Activated naive CD8-positive, alpha-beta T cell (primary cell): ENCODE measurements around the gene CEP95.
"Not testable (repeated sequence)": the region's sequence is repeated elsewhere in the genome, so short reads cannot be mapped to it uniquely, and the experiment has no call there.

Experiments
- H3K27ac Mint-ChIP-seq: one replicate; pipeline ENCODE4 v1.8.0; 2021; ENCODE audit warnings: mixed read lengths
- H3K27me3 Mint-ChIP-seq: one replicate; pipeline ENCODE4 v1.8.0; 2021; ENCODE audit warnings: mixed read lengths
- H3K36me3 Mint-ChIP-seq: one replicate; pipeline ENCODE4 v1.8.0; 2021; ENCODE audit warnings: mixed read lengths
- H3K4me1 Mint-ChIP-seq: one replicate; pipeline ENCODE4 v1.8.0; 2021; ENCODE audit warnings: low read depth, mixed read lengths
- H3K4me3 Mint-ChIP-seq: one replicate; pipeline ENCODE4 v1.8.0; 2021; ENCODE audit warnings: mild to moderate bottlenecking, mixed read lengths
- H3K9me3 Mint-ChIP-seq: one replicate; pipeline ENCODE4 v1.8.0; 2021; ENCODE audit warnings: low read depth, mixed read lengths

The CEP95 gene

DNA sequence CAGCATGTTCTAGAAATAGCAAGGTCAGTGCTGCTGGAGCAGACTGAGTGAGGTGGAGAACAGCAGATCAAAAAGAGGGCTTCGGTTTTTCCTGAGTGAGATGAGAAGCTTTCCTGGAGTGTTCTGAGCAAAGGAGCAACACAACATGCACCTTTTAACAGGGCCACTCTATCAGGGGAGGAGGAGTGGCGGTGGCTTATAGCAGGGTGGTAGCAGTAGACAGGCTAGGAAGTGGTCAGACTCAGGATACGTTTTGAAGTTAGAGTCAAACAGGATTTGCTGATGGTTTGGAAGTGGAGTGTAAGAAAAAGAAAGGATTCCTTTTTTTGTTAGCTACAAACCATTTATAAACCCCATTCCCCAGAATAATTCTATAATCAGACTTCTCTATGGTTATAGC is 22.4 kb upstream of the CEP95 start:
- H3K4me3 Mint-ChIP-seq: no peak overlapping the region
- H3K27ac Mint-ChIP-seq: no peak overlapping the region
- H3K27me3 Mint-ChIP-seq: no peaks in the 10 kb centered on the region

DNA sequence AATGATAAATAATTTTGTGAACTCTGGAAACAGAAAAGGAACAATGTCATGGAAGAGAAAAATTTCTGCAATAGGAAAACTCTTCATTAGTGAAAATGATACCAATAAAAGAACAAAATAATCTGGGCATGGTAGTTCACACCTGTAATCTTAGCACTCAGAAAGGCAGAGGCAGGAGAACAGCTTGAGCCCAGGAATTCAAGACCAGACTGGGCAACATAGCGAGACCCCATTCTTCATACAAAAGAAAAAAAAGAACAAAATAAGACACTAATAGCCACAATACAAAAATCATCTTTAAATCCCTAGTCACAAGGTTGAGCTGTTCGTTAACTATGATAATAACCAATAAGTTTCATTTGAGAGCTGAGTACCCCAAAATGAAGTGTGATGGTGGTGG is 18.5 kb upstream of the CEP95 start:
- H3K4me1 Mint-ChIP-seq: peaks cover 23% of the 10 kb centered on the region
- H3K4me3 Mint-ChIP-seq: no peak overlapping the region
- peaks cover 24% of the 10 kb centered on the region for H3K36me3 Mint-ChIP-seq
- no peaks in the 10 kb centered on the region for H3K27me3 Mint-ChIP-seq
- no peak overlapping the region for H3K27ac Mint-ChIP-seq
- H3K9me3 Mint-ChIP-seq: no peaks in the 10 kb centered on the region

More for the DNA sequence above, 22.4 kb upstream of the CEP95 start:
- H3K4me1 Mint-ChIP-seq: peaks cover 13% of the 10 kb centered on the region
- H3K36me3 Mint-ChIP-seq: peaks cover 11% of the 10 kb centered on the region
- no peaks in the 10 kb centered on the region for H3K9me3 Mint-ChIP-seq

DNA sequence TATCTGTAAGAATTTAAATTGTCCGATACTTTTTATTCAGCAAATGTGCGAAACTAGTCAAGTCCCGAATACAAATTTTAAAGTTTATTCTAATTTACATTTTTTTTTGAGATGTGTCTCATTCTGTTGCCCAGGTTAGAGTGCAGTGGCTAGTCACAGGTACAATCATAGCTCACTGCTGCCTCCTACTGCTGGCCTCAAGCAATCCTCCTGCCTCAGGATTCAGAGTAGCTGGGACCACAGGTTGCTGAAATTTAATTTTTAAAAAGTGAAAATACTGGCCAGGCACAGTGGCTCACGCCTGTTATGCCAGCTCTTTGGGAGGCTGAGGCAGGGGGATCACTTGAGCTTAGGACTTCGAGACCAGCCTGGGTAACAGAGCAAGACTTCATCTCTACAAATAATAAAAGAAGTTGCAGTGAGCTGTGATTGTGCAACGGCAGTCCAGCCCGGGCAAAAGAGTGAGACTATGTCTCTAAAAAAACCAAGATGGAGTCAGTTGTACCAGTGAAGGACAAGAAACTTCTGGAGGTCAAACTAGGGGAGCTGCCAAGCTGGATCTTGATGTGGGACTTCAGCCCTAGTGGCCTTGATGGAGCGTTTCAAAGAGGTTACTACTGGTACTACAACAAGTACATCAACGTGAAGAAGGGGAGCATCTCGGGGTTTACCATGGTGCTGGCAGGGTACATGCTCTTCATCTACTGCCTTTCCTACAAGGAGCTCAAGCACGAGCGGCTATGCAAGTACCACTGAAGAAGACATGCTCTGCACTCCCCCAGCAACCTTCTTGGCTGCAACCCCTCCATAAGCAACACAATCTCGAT is 15.5 kb upstream of the CEP95 start:
- peaks cover 32% of the 10 kb centered on the region for H3K4me1 Mint-ChIP-seq
- H3K36me3 Mint-ChIP-seq: peaks cover 18% of the 10 kb centered on the region
- H3K9me3 Mint-ChIP-seq: no peaks in the 10 kb centered on the region
- H3K27ac Mint-ChIP-seq: peak overlapping the region; percentile 41
- H3K27me3 Mint-ChIP-seq: no peaks in the 10 kb centered on the region
- H3K4me3 Mint-ChIP-seq: no peak overlapping the region

DNA sequence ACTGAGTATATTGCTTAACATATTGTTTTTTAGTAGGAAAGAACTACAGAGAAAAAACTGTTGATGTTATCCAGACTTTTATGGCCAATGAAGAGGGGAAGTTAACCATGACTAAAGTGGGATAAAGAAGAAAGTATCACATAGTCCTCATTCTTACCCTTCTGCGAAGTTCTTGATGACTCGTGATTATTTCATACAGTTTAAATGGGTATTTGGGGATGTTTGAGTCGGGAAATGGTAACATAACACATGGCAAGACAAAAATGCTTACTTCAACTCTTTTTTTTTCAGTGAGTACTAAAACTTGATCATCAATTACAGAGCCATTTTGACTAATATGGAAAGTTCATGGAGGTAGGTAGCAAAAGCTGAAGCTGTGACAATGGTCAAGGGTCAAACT is 14.8 kb upstream of the CEP95 start:
- H3K36me3 Mint-ChIP-seq: peaks cover 18% of the 10 kb centered on the region
- H3K9me3 Mint-ChIP-seq: no peaks in the 10 kb centered on the region
- H3K27me3 Mint-ChIP-seq: no peaks in the 10 kb centered on the region
- H3K4me3 Mint-ChIP-seq: no peak overlapping the region
- H3K4me1 Mint-ChIP-seq: peaks cover 33% of the 10 kb centered on the region
- peak overlapping the region; percentile 34 for H3K27ac Mint-ChIP-seq

DNA sequence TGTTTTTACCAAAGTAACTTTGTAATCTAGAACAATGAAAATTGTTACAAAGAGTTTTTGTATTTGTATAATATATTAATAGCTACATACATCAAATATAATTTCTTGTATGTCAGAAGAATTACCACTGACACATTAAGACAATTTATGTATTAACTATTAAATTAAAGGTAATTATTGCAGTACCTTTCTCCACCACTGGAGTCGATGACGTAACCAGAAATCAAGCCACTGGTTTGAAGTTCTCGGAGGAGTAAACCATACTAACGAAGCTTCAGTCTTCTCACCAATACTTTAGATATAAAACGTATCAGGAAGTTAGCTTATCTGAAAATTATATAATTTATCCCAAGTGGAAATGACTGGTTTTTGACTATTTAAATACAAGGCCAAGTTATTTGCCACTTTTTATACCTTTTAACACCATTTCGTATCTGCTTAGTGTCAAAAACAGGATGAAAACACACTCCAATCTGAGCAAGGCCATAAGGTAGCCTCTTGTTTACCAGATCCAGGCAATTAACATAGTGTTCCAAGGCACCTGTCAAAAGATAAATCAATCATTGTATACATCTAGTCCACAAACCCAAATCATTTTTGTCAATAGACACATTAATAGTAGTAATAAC is 14.2 kb upstream of the CEP95 start:
- Mint-ChIP-seq H3K36me3 (peaks cover 18% of the 10 kb centered on the region), H3K4me3 (peak overlapping the region; percentile 50), H3K27ac (peak overlapping the region; percentile 46)

DNA sequence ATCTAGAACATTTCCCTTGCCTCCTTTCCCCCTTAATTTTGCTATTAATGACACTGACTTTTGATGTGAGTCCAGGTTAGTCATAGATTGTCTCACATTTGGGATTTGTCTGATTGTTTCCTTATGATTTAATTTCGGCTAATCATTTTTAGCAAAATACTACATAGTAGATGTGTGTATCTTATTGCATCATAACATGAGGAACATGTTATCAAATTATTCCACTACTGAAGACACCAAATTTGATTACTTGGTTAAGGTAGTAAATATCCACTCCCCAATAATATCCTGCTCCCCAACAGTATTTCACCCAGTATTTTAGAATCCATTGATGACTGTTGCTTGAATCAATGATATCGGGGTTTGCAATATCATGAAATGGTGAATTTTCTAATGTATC is 12.7 kb upstream of the CEP95 start:
- Mint-ChIP-seq H3K27ac (no peak overlapping the region), H3K9me3 (no peaks in the 10 kb centered on the region), H3K27me3 (no peaks in the 10 kb centered on the region), H3K36me3 (peaks cover 19% of the 10 kb centered on the region), H3K4me3 (peak overlapping the region; percentile 99), H3K4me1 (peaks cover 52% of the 10 kb centered on the region)

More for the DNA sequence above, 14.2 kb upstream of the CEP95 start:
- no peaks in the 10 kb centered on the region for H3K27me3 Mint-ChIP-seq
- H3K9me3 Mint-ChIP-seq: no peaks in the 10 kb centered on the region
- H3K4me1 Mint-ChIP-seq: peaks cover 38% of the 10 kb centered on the region

DNA sequence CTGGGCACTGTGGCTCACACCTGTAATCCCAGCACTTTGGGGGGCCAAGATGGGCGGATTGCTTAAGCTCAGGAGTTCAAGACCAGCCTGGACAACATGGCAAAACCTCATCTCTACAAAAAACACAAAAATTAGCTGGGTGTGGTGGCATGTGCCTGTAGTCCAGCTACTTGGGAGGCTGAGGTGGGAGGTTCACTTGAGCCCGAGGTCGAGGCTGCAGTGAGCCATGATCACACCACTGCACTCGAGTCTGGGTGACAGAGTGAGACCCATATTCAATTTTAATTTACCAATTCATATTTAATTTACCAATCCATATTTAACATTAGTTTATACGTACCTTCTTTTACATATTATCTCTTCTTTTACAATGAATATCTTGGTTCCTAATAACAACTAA is 11.5 kb upstream of the CEP95 start:
- Mint-ChIP-seq H3K4me1 (peaks cover 62% of the 10 kb centered on the region), H3K4me3 (peak overlapping the region; percentile 99), H3K36me3 (peaks cover 22% of the 10 kb centered on the region)
- H3K9me3 Mint-ChIP-seq, H3K27me3 Mint-ChIP-seq, H3K27ac Mint-ChIP-seq: not testable (repeated sequence)

DNA sequence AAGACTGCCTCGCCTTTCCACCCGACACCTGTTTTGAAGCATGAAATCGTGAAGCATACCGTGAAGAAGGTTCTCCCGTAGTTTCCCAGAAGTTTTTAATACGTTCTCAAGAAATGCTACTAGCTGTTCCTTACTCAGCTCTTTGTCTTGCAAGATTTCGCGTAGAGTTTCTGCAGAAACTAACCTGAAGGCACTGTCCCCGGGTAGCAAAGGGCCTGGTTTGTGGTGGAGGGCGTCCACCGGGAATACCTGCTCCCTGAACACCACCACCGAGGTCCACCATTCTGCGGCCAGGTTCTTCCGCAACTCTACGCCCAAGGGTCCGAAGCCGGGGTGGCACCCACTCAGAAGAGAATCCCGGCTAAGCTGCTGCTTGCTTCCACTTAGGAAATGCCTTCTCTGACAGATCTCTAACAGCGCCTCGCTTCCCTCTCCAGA is 10.4 kb upstream of the CEP95 start:
- Mint-ChIP-seq H3K36me3 (peaks cover 19% of the 10 kb centered on the region), H3K27me3 (no peaks in the 10 kb centered on the region), H3K27ac (peak overlapping the region; percentile 98), H3K4me1 (peaks cover 73% of the 10 kb centered on the region), H3K4me3 (peak overlapping the region; percentile 99), H3K9me3 (no peaks in the 10 kb centered on the region)

DNA sequence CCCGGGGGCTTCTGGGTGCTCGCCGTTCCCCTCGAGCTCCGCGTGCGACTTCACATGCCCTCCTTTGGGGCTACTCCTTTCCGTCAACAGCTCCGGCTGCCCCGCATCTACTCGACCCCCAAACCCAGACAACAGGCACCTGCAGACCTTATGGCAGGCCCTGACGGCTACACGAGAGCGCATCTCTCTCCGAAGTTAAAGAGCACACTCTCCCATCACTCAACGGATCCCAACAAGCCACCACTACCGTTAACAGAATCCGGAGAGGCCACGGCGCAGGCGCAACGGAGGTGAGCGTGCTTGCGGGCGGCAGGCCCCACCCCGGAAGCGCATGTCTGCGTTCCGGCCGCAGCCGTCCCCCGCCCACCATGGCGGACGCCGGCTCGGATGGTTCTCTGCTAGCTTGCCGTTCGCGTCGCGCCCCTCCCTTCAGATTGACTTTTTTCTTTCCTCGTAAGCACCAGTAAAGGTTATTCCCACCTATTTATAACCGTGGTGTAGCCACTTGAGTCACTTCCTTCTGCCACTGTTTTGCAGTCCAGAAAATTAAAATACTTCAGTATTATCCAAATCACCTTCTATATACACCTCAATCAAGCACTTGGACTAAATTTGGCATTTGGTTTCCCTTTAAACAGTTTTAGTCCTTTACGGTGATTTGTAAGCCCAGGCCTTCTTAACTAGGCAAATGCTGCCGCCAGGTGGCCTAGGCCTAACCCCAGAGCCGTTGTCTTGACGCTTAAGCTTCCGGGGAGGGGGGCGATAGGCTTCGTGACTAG is 9.8 kb upstream of the CEP95 start, which contains the start of gene POLG2:
TSS of gene POLG2 (minus strand) at position 269 of the 779 bp plus-strand sequence. CDS start at position 183, 86 bp downstream.
- peaks cover 78% of the 10 kb centered on the region for H3K4me1 Mint-ChIP-seq
- H3K36me3 Mint-ChIP-seq: peaks cover 22% of the 10 kb centered on the region
- peak within 1 kb of the TSS; percentile 99 for H3K4me3 Mint-ChIP-seq
- H3K27ac Mint-ChIP-seq: peak within 1 kb of the TSS; percentile 98
- no peaks in the 10 kb centered on the region for H3K27me3 Mint-ChIP-seq
- H3K9me3 Mint-ChIP-seq: no peaks in the 10 kb centered on the region

DNA sequence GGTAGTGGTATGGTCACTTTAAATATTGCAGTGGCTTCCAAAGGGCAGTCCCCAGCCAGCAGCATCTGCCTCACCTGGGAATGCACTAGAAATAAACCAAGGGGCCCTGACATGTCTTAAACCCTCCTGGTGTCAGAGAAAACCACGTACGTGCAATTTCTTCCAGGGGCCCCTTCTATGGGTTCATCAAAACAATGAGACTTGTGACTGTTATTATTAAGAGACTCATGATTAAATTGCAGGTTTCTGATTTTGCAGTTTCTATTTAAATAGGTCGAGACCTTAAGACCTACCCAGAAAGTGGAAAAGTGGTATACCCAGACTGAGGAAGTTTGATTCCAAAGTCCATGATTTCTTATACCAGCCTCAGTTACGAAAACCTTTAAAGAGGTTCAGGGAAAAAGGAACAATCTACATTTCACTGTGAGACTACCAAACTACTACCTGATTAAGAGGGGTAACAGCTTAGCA is 9.2 kb upstream of the CEP95 start:
- H3K4me1 Mint-ChIP-seq: peaks cover 80% of the 10 kb centered on the region
- H3K27me3 Mint-ChIP-seq: no peaks in the 10 kb centered on the region
- H3K36me3 Mint-ChIP-seq: peaks cover 24% of the 10 kb centered on the region

DNA sequence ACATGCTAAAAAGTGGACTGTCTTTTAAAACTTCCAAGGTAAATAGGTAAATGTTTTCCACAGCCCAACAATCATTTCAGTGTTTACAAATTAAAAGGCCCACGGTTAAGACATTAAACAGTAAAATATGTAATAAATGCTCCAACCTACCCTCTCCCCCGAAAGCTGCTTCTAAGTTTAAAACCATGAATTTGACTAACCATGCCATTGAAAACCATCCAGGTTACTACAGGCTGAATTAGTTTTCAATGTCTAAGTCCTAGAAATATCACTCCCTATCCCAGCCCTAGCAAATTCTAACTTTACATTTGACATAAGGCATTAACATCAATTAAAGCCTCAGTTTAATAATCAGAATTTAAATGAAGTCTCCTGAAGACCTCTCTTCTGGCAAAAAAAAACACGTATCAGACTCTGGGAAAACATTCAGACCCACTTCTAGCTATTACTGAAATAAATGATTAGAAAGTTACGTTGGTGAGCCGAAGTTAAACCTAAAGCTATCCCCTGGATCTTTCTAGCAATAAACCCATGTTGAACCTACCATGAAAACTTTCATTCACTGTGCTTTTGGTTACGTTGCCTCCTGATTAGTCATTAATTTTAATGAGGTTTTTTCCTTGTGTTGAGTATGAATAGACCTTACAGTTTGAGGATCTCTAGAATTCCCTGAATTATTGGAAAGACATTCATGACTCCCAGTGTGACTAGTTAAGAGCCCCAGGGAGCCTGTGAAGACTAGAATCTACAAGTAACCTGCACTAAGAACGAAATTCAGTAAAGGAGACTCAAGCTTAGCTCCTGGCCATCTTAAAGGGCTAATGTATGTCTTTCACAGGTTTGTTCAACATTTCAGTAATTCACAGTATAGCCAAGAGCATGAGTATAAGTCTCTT is 8.2 kb upstream of the CEP95 start:
- H3K36me3 Mint-ChIP-seq: peaks cover 27% of the 10 kb centered on the region
- peaks cover 84% of the 10 kb centered on the region for H3K4me1 Mint-ChIP-seq
- H3K4me3 Mint-ChIP-seq: peak overlapping the region; percentile 99
- peak overlapping the region; percentile 98 for H3K27ac Mint-ChIP-seq
- H3K27me3 Mint-ChIP-seq: no peaks in the 10 kb centered on the region
- H3K9me3 Mint-ChIP-seq: no peaks in the 10 kb centered on the region

More for the DNA sequence above, 9.2 kb upstream of the CEP95 start:
- peak overlapping the region; percentile 99 for H3K4me3 Mint-ChIP-seq
- no peaks in the 10 kb centered on the region for H3K9me3 Mint-ChIP-seq
- H3K27ac Mint-ChIP-seq: peak overlapping the region; percentile 98

DNA sequence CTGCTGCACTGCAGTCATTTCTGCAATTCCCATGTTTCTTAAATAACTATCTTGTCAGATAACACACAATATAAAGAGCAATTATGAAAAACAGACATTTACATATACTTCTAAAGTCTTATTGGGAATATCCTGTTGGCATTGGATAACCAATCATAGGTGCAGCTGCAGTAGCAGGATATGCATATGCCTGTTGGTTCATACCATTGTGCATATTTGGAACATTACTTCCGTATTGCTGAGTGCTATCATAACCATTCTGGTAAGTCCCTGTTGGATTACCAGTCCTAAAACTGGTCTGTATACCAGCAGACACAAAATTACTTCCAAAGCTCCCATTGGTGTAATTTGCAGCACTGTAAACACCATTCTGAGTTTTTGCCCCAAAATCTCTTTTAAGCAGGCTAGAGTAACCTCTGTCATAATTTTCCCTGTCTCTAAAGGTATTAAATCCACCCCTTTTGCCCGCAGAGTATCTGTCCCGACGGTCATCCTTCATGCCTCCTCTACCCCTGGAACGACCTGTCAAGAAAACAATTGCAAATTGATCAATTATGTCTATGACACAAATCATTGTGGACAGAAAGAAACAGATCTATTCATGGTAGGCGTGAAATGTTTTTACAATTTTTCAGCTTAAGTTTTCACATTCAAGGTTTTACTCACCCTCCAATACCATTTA is 6.8 kb upstream of the CEP95 start:
- Mint-ChIP-seq H3K27ac (peak overlapping the region; percentile 92), H3K27me3 (no peaks in the 10 kb centered on the region), H3K4me3 (peak overlapping the region; percentile 66), H3K36me3 (peaks cover 32% of the 10 kb centered on the region), H3K9me3 (no peaks in the 10 kb centered on the region), H3K4me1 (peaks cover 83% of the 10 kb centered on the region)

DNA sequence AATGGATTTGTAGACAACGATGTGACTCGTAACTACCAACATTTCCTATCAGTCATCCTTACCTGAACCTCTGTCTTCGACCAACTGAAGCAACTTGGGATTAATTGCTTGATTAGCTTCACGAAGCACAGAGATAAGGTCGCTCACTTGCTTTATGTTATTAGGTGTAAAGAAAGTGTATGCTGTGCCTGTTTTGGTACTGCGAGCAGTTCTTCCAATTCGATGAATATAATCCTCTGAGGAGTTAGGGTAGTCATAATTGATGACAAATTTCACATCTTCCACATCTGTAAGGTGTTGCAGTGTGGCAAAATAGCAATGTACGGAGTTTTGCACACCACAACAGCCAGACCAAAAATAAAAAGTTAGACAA is 6.3 kb upstream of the CEP95 start:
- Mint-ChIP-seq H3K9me3 (no peaks in the 10 kb centered on the region), H3K27me3 (no peaks in the 10 kb centered on the region), H3K36me3 (peaks cover 34% of the 10 kb centered on the region), H3K4me1 (peaks cover 79% of the 10 kb centered on the region), H3K27ac (peak overlapping the region; percentile 92), H3K4me3 (peak overlapping the region; percentile 66)
